IMR-90 (cell line): ENCODE results near the gene TPX2. TPM values are rescaled to one million over a fixed set of nuclear protein-coding genes. Genes with fewer than 3 reads are reported as not detected.

Experiments used
- ATAC-seq: fragments of 200-7000 bp; cut with Tn5 transposase; 2 replicates; pipeline ENCODE4 v1.9.1; 2020; ENCODE audit warnings: low read depth, mild to moderate bottlenecking, moderate library complexity
- BruUV-seq: library from RNA; stranded (reverse); fragments of 400-500 nt; replicated peaks from 2 replicates; lab custom pipeline; 2021; lab: Mats Ljungman, UMichigan
- CTCF ChIA-PET: fragments of 300-600 bp; formaldehyde crosslinking; extraction: SDS; loops from one replicate; lab custom pipeline; 2021; ENCODE audit warnings: antibody characterized with exemption; lab: Yijun Ruan, JAX
- POLR2A ChIA-PET: fragments of 300-600 bp; sonication (Branson Sonifier 250); formaldehyde crosslinking; loops from one replicate; lab custom pipeline; 2022; ENCODE audit warnings: antibody characterized with exemption; ENCODE audit not compliant: unreplicated experiment; lab: Charles Lee
- DNase-seq: peaks from one replicate; pipeline ENCODE4 v3.0.0; 2013
- H2AFZ ChIP-seq: replicated peaks from 2 replicates; pipeline ENCODE3; 2013; ENCODE audit warnings: low read length, mild to moderate bottlenecking; ENCODE audit not compliant: poor library complexity
- H2AK5ac ChIP-seq: 2 replicates; pipeline ENCODE4 v1.6.1; 2013; ENCODE audit warnings: low read depth, low read length, inconsistent platforms
- H2AK9ac ChIP-seq: replicated peaks from 2 replicates; pipeline ENCODE3; 2013; ENCODE audit warnings: mild to moderate bottlenecking, low read depth, low read length, moderate library complexity; ENCODE audit not compliant: poor library complexity
- H2BK120ac ChIP-seq: 2 replicates; pipeline ENCODE4 v1.6.1; 2013; ENCODE audit warnings: low read depth, low read length, inconsistent platforms
- H2BK15ac ChIP-seq: 3 replicates; pipeline ENCODE4 v1.6.1; 2013; ENCODE audit warnings: low read depth, low read length, inconsistent platforms
- H2BK20ac ChIP-seq: 2 replicates; pipeline ENCODE4 v1.6.1; 2013; ENCODE audit warnings: low read depth, mild to moderate bottlenecking, inconsistent platforms, low read length, moderate library complexity
- H2BK5ac ChIP-seq: 2 replicates; pipeline ENCODE4 v1.6.1; 2013; ENCODE audit warnings: mild to moderate bottlenecking, low read depth, low read length, inconsistent platforms; ENCODE audit not compliant: poor library complexity, severe bottlenecking
- H3K14ac ChIP-seq: replicated peaks from 2 replicates; pipeline ENCODE4 v1.6.1; 2013; ENCODE audit warnings: low read depth, low read length, inconsistent platforms
- H3K18ac ChIP-seq: 2 replicates; pipeline ENCODE4 v1.6.1; 2013; ENCODE audit warnings: low read depth, low read length, control low read depth
- H3K23ac ChIP-seq: 2 replicates; pipeline ENCODE4 v1.6.1; 2013; ENCODE audit warnings: low read depth, low read length, inconsistent platforms
- H3K27ac ChIP-seq: 2 replicates; pipeline ENCODE4 v1.5.1; 2013; ENCODE audit warnings: mild to moderate bottlenecking, control low read depth, low read length; ENCODE audit not compliant: insufficient read depth
- H3K27me3 ChIP-seq: 2 replicates; pipeline ENCODE4 v1.6.1; 2013; ENCODE audit warnings: low read length; ENCODE audit not compliant: control insufficient read depth, insufficient read depth
- H3K36me3 ChIP-seq: 2 replicates; pipeline ENCODE4 v1.6.1; 2013; ENCODE audit warnings: low read length, mixed read lengths; ENCODE audit not compliant: control insufficient read depth, insufficient read depth
- H3K4ac ChIP-seq: 2 replicates; pipeline ENCODE4 v1.6.1; 2013; ENCODE audit warnings: low read depth, low read length, inconsistent platforms
- H3K4me1 ChIP-seq: 2 replicates; pipeline ENCODE4 v1.6.1; 2013; ENCODE audit warnings: low read length, mixed read lengths; ENCODE audit not compliant: control insufficient read depth, insufficient read depth
- H3K4me2 ChIP-seq: 2 replicates; pipeline ENCODE4 v1.6.1; 2013; ENCODE audit warnings: low read depth, mild to moderate bottlenecking, control low read depth, low read length, moderate library complexity
- H3K4me3 ChIP-seq: 2 replicates; pipeline ENCODE4 v1.5.1; 2013; ENCODE audit warnings: low read depth, mild to moderate bottlenecking, control low read depth, low read length, moderate library complexity; ENCODE audit not compliant: insufficient read depth
- H3K56ac ChIP-seq: 2 replicates; pipeline ENCODE4 v1.6.1; 2013; ENCODE audit warnings: low read length, inconsistent platforms; ENCODE audit not compliant: insufficient read depth; ENCODE audit errors: extremely low read depth
- H3K79me1 ChIP-seq, 2 experiments: 2 replicates each; pipeline ENCODE4 v1.6.1; 2013; ENCODE audit warnings: low read length in 2 of 2, inconsistent platforms in 1 of 2, low read depth in 1 of 2
- H3K9ac ChIP-seq: 2 replicates; pipeline ENCODE4 v1.6.1; 2013; ENCODE audit warnings: low read depth, low read length, control low read depth
- H3K9me1 ChIP-seq: 2 replicates; pipeline ENCODE4 v1.6.1; 2013; ENCODE audit warnings: low read length, inconsistent platforms; ENCODE audit not compliant: insufficient read depth
- H3K9me3 ChIP-seq: 2 replicates; pipeline ENCODE4 v1.6.1; 2013; ENCODE audit warnings: low read length; ENCODE audit not compliant: control insufficient read depth, insufficient read depth
- H4K20me1 ChIP-seq: 2 replicates; pipeline ENCODE4 v1.6.1; 2013; ENCODE audit warnings: low read length, inconsistent platforms; ENCODE audit not compliant: insufficient read depth
- H4K5ac ChIP-seq: 2 replicates; pipeline ENCODE4 v1.6.1; 2013; ENCODE audit warnings: mild to moderate bottlenecking, low read depth, low read length, control low read depth
- H4K8ac ChIP-seq, 2 experiments: 2 replicates each; pipeline ENCODE4 v1.6.1; 2013; ENCODE audit warnings: low read depth in 2 of 2, low read length in 2 of 2, control low read depth in 1 of 2, inconsistent platforms in 1 of 2
- H4K91ac ChIP-seq: 2 replicates; pipeline ENCODE4 v1.6.1; 2013; ENCODE audit warnings: low read depth, low read length, inconsistent platforms; ENCODE audit not compliant: insufficient read depth
- BHLHE40 ChIP-seq: fragments of 150-350 bp; IDR thresholded peaks from 2 replicates; pipeline ENCODE4 v1.6.1; 2016; ENCODE audit warnings: mild to moderate bottlenecking, low read depth, low read length
- CEBPB ChIP-seq: IDR thresholded peaks from 2 replicates; pipeline ENCODE4 v1.6.1; 2012; ENCODE audit warnings: low read depth, low read length, improper control_type of control experiment
- MAFK ChIP-seq: IDR thresholded peaks from 2 replicates; pipeline ENCODE4 v1.6.1; 2012; ENCODE audit warnings: low read depth, low read length, improper control_type of control experiment
- MXI1 ChIP-seq: IDR thresholded peaks from 2 replicates; pipeline ENCODE4 v1.6.1; 2012; ENCODE audit warnings: low read depth, mild to moderate bottlenecking, low read length, moderate library complexity, borderline replicate concordance
- NFE2L2 ChIP-seq: fragments of 150-350 bp; IDR thresholded peaks from 2 replicates; pipeline ENCODE4 v1.6.1; 2016; ENCODE audit warnings: low read depth, mild to moderate bottlenecking, low read length
- RAD21 ChIP-seq: IDR thresholded peaks from 2 replicates; pipeline ENCODE4 v1.6.1; 2012; ENCODE audit warnings: low read length, improper control_type of control experiment
- SMC3 ChIP-seq: fragments of 150-350 bp; IDR thresholded peaks from 2 replicates; pipeline ENCODE4 v1.6.1; 2016; ENCODE audit warnings: low read depth, mild to moderate bottlenecking, antibody characterized with exemption, low read length, moderate library complexity
- WGBS, 2 experiments: methylation state at CpG; one replicate each; pipeline versions ENCODE4 v1.1.5 to v1.1.7; 2013; ENCODE audit warnings: missing lambda C conversion rate in 2 of 2; ENCODE audit not compliant: insufficient read length in 1 of 2; ENCODE audit errors: extremely low coverage in 2 of 2; 5-methylcytosine and 5-hydroxymethylcytosine counted together
- dilution Hi-C: fragments of 300-500 bp; cut with HindIII; formaldehyde crosslinking; loops from one replicate; pipeline ENCODE4 v1.14.3; 2018; ENCODE audit warnings: low sequenced_read_pairs; ENCODE audit not compliant: unreplicated experiment
- in situ Hi-C: fragments of 300-500 bp; cut with MboI; formaldehyde crosslinking; loops from 3 replicates; pipeline ENCODE4 v1.14.3; 2019; ENCODE audit warnings: low sequenced_read_pairs, inconsistent platforms, mixed read lengths
- intact Hi-C: fragments of 100-400 bp; cut with micrococcal nuclease; formaldehyde crosslinking; loops from 2 replicates; pipeline ENCODE4 v1.10.0; 2022
- polyA plus RNA-seq, 3 experiments: library from polyadenylated mRNA; depleted of rRNA; stranded (reverse); fragments of >200 nt; gene quantifications; 2 replicates each; pipeline ENCODE4 v1.2.3, GENCODE V29; 2012; ENCODE audit warnings: low replicate concordance in 1 of 3
- total RNA-seq: library from RNA; depleted of rRNA; stranded (reverse); fragments of >200 nt; gene quantifications from 2 replicates; pipeline ENCODE4 v1.2.3, GENCODE V29; 2012
- TF ChIP-seq, protein P1 (sequence below): fragments of 150-350 bp; IDR thresholded peaks from 2 replicates; pipeline ENCODE4 v1.6.1; 2017; ENCODE audit warnings: mild to moderate bottlenecking, antibody characterized with exemption, low read length, low read depth
- TF ChIP-seq, protein P2 (sequence below): conservative IDR thresholded peaks from 2 replicates; pipeline ENCODE4 v1.5.1; 2012; ENCODE audit warnings: mild to moderate bottlenecking, low read depth, low read length, improper control_type of control experiment
- TF ChIP-seq, protein P3 (sequence below): fragments of 150-350 bp; IDR thresholded peaks from 2 replicates; pipeline ENCODE4 v1.6.1; 2016; ENCODE audit warnings: low read depth, mild to moderate bottlenecking, low read length, moderate library complexity, borderline replicate concordance

The TPX2 gene
- total and polyA plus RNA-seq, 2 of the 4 experiments (the other 2 are of a cell fraction): 28.5 to 72.2 TPM

- H4K91ac ChIP-seq: no peak overlapping the region
- H4K20me1 ChIP-seq: peaks cover 3% of the 10 kb centered on the region; the same call in 1 of the 2 replicates
- peaks cover 6% of the 10 kb centered on the region for H3K9me1 ChIP-seq
- H3K18ac ChIP-seq: no peak overlapping the region
- CTCF ChIA-PET: no interaction called here
- no TSS peak for BruUV-seq
- H3K27ac ChIP-seq: no peak overlapping the region
- H3K4me3 ChIP-seq: no peak overlapping the region
- no peaks in the 10 kb centered on the region for H3K9me3 ChIP-seq
- peaks cover 7% of the 10 kb centered on the region; the same call in 1 of the 2 replicates for H3K36me3 ChIP-seq
- no CpG with 5 or more reads among the region's 3 CpGs for WGBS, 2 experiments
- no peak overlapping the region for H2BK15ac ChIP-seq
- peaks cover 11% of the 10 kb centered on the region for H3K4me1 ChIP-seq
- TF ChIP-seq BHLHE40 (no peak), MXI1 (no peak), RAD21 (no peak), MAFK (no peak), SMC3 (no peak), CEBPB (no peak), NFE2L2 (no peak)
- TF ChIP-seq, protein P1, sequence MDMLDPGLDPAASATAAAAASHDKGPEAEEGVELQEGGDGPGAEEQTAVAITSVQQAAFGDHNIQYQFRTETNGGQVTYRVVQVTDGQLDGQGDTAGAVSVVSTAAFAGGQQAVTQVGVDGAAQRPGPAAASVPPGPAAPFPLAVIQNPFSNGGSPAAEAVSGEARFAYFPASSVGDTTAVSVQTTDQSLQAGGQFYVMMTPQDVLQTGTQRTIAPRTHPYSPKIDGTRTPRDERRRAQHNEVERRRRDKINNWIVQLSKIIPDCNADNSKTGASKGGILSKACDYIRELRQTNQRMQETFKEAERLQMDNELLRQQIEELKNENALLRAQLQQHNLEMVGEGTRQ: no peak
- TF ChIP-seq, protein P2, sequence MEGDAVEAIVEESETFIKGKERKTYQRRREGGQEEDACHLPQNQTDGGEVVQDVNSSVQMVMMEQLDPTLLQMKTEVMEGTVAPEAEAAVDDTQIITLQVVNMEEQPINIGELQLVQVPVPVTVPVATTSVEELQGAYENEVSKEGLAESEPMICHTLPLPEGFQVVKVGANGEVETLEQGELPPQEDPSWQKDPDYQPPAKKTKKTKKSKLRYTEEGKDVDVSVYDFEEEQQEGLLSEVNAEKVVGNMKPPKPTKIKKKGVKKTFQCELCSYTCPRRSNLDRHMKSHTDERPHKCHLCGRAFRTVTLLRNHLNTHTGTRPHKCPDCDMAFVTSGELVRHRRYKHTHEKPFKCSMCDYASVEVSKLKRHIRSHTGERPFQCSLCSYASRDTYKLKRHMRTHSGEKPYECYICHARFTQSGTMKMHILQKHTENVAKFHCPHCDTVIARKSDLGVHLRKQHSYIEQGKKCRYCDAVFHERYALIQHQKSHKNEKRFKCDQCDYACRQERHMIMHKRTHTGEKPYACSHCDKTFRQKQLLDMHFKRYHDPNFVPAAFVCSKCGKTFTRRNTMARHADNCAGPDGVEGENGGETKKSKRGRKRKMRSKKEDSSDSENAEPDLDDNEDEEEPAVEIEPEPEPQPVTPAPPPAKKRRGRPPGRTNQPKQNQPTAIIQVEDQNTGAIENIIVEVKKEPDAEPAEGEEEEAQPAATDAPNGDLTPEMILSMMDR: no peak
- TF ChIP-seq, protein P3, sequence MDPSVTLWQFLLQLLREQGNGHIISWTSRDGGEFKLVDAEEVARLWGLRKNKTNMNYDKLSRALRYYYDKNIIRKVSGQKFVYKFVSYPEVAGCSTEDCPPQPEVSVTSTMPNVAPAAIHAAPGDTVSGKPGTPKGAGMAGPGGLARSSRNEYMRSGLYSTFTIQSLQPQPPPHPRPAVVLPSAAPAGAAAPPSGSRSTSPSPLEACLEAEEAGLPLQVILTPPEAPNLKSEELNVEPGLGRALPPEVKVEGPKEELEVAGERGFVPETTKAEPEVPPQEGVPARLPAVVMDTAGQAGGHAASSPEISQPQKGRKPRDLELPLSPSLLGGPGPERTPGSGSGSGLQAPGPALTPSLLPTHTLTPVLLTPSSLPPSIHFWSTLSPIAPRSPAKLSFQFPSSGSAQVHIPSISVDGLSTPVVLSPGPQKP: no peak
- no peak overlapping the region for H3K9ac ChIP-seq
- peaks cover 31 to 72% of the 10 kb centered on the region in 2 experiments for H3K79me1 ChIP-seq
- H2AK5ac ChIP-seq: no peak overlapping the region
- in situ Hi-C loops: no loop called here
- H4K8ac ChIP-seq: no peak overlapping the region
- H4K5ac ChIP-seq: no peak overlapping the region
- H2BK120ac ChIP-seq: no peak overlapping the region
- H3K56ac ChIP-seq: no peak overlapping the region
- H3K14ac ChIP-seq: no peak overlapping the region
- POLR2A ChIA-PET: no interaction called here
- H2BK5ac ChIP-seq: no peak overlapping the region
- no peak overlapping the region for H3K4me2 ChIP-seq
- no peak for ATAC-seq
- DNase-seq: no peak
- no peak overlapping the region for H2AK9ac ChIP-seq
- intact Hi-C loops: no loop called here
- dilution Hi-C loops: no loop called here
- no peak overlapping the region for H3K4ac ChIP-seq
- no peak overlapping the region for H2AFZ ChIP-seq
- H2BK20ac ChIP-seq: no peak overlapping the region
- H3K23ac ChIP-seq: no peak overlapping the region
- H3K27me3 ChIP-seq: no peaks in the 10 kb centered on the region
These were observed 46.0 kb downstream of the TPX2 start for GRCh38 chr20:31785089-31785488.
